HCT116 (cell line): ENCODE measurements around the gene LRRC74B. TPM values are rescaled to one million over a fixed set of nuclear protein-coding genes. Genes with fewer than 3 reads are reported as not detected.

Source experiments
- ATAC-seq: fragments of 200-7000 bp; cut with Tn5 transposase; 2 replicates; pipeline ENCODE4 v1.9.1; 2020; ENCODE audit warnings: mild to moderate bottlenecking, moderate library complexity
- BruUV-seq: library from RNA; stranded (reverse); fragments of 400-500 nt; replicated peaks from 2 replicates; lab custom pipeline; 2021; lab: Mats Ljungman, UMichigan
- CTCF ChIA-PET: fragments of 300-600 bp; sonication (Branson Sonifier 250); formaldehyde crosslinking; loops from one replicate; lab custom pipeline; 2021; ENCODE audit warnings: antibody characterized with exemption; lab: Charles Lee
- POLR2A ChIA-PET: fragments of 300-600, 350-600 bp; sonication (Branson Sonifier 250); formaldehyde crosslinking; loops from one replicate; lab custom pipeline; 2021; ENCODE audit warnings: antibody characterized with exemption; lab: Charles Lee
- RAD21 ChIA-PET, 2 experiments: fragments of 300-600 bp; sonication (Branson Sonifier 250); formaldehyde crosslinking; loops; one replicate each; lab custom pipeline; 2023; ENCODE audit warnings: low total read pairs in 2 of 2; ENCODE audit not compliant: uncharacterized antibody in 2 of 2, unreplicated experiment in 2 of 2, low non-redundant PET in 1 of 2; lab: Charles Lee
- DNase-seq: peaks from one replicate; pipeline ENCODE4 v3.0.0-alpha.2; 2010; ENCODE audit warnings: low read depth, low spot score
- H2AFZ ChIP-seq: fragments of 200-600 bp; shearing (Covaris generic), sonication (generic); 2 replicates; pipeline ENCODE4 v1.6.1; 2017; ENCODE audit warnings: low read depth, mixed run types, mixed read lengths, antibody characterized with exemption, low read length; ENCODE audit not compliant: poor library complexity, severe bottlenecking
- H3K27ac ChIP-seq: 2 replicates; pipeline ENCODE4 v1.5.1; 2012; ENCODE audit warnings: low read depth, low read length
- H3K27me3 ChIP-seq: fragments of 200-600 bp; sonication (generic); 2 replicates; pipeline ENCODE4 v1.6.1; 2016; ENCODE audit warnings: mixed run types, low read length, mixed read lengths; ENCODE audit not compliant: insufficient read depth
- H3K36me3 ChIP-seq, 2 experiments: fragments of 200-500 bp in 1 of 2; fragments of 200-600 bp in 1 of 2; sonication (Bioruptor generic) in 1 of 2; sonication (generic) in 1 of 2; 2 replicates each; pipeline versions ENCODE4 v1.5.1 to v1.6.1; 2014 to 2016; ENCODE audit warnings: low read length in 2 of 2, inconsistent platforms in 1 of 2, mixed read lengths in 1 of 2, mixed run types in 1 of 2; ENCODE audit not compliant: insufficient read depth in 2 of 2, control insufficient read depth in 1 of 2
- H3K4me1 ChIP-seq, 2 experiments: fragments of 200-600 bp in 1 of 2; sonication (generic) in 1 of 2; 2 replicates each; pipeline versions ENCODE4 v1.5.1 to v1.6.1; 2012 to 2017; ENCODE audit warnings: low read length in 2 of 2, inconsistent platforms in 1 of 2, mild to moderate bottlenecking in 1 of 2, mixed read lengths in 1 of 2, mixed run types in 1 of 2, moderate library complexity in 1 of 2; ENCODE audit not compliant: insufficient read depth in 2 of 2, control insufficient read depth in 1 of 2
- H3K4me2 ChIP-seq: fragments of 200-600 bp; sonication (generic); 2 replicates; pipeline ENCODE4 v1.6.1; 2017; ENCODE audit warnings: mixed run types, low read length, mixed read lengths
- H3K4me3 ChIP-seq, 2 experiments: fragments of 200-600 bp in 1 of 2; sonication (generic) in 1 of 2; replicated peaks in 1 of 2; 2 replicates each; pipeline ENCODE4 v1.5.1; 2011 to 2016; ENCODE audit warnings: low read length in 2 of 2, control low read depth in 1 of 2, low read depth in 1 of 2, mild to moderate bottlenecking in 1 of 2, mixed read lengths in 1 of 2, mixed run types in 1 of 2
- H3K79me2 ChIP-seq: fragments of 200-600 bp; sonication (generic); 2 replicates; pipeline ENCODE4 v1.6.1; 2017; ENCODE audit warnings: mild to moderate bottlenecking, mixed run types, low read length, moderate library complexity, mixed read lengths; ENCODE audit not compliant: insufficient read depth
- H3K9ac ChIP-seq: fragments of 200-600 bp; sonication (generic); 2 replicates; pipeline ENCODE4 v1.6.1; 2016; ENCODE audit warnings: low read length, mixed read lengths
- H3K9me2 ChIP-seq: fragments of 200-600 bp; sonication (generic), shearing (Covaris generic); 2 replicates; pipeline ENCODE4 v1.6.1; 2017; ENCODE audit warnings: mixed run types, mild to moderate bottlenecking, moderate library complexity; ENCODE audit not compliant: insufficient read depth
- H3K9me3 ChIP-seq, 2 experiments: fragments of 200-500 bp in 1 of 2; fragments of 200-600 bp in 1 of 2; sonication (Bioruptor generic) in 1 of 2; sonication (generic) in 1 of 2; 2 replicates each; pipeline ENCODE4 v1.6.1; 2014 to 2017; ENCODE audit warnings: low read length in 2 of 2, mixed read lengths in 2 of 2, inconsistent platforms in 1 of 2, low read depth in 1 of 2, mild to moderate bottlenecking in 1 of 2, mixed run types in 1 of 2, moderate library complexity in 1 of 2; ENCODE audit not compliant: control insufficient read depth in 1 of 2, insufficient read depth in 1 of 2
- H4K20me1 ChIP-seq: fragments of 200-600 bp; sonication (generic), shearing (Covaris generic); 2 replicates; pipeline ENCODE4 v1.6.1; 2017; ENCODE audit warnings: mixed run types, mild to moderate bottlenecking, moderate library complexity; ENCODE audit not compliant: insufficient read depth
- EGR1 ChIP-seq: IDR thresholded peaks from 2 replicates; pipeline ENCODE4 v1.6.1; 2012; ENCODE audit warnings: low read depth
- EZH2phosphoT487 ChIP-seq: fragments of 200-600 bp; IDR thresholded peaks from 2 replicates; pipeline ENCODE4 v1.6.1; 2018; ENCODE audit warnings: antibody characterized with exemption, borderline replicate concordance
- FOSL1 ChIP-seq: IDR thresholded peaks from 2 replicates; pipeline ENCODE4 v1.6.1; 2012; ENCODE audit warnings: low read depth
- SRF ChIP-seq: IDR thresholded peaks from 2 replicates; pipeline ENCODE4 v1.6.1; 2012; ENCODE audit warnings: low read depth
- ZNF274 ChIP-seq: fragments of 200-500 bp; sonication (Bioruptor generic); IDR thresholded peaks from 2 replicates; pipeline ENCODE4 v1.6.1; 2014; ENCODE audit warnings: mild to moderate bottlenecking, low read depth, low read length, inconsistent platforms
- intact Hi-C: fragments of 100-400 bp; cut with micrococcal nuclease; formaldehyde crosslinking; loops from 2 replicates; pipeline ENCODE4 v1.10.0; 2022
- total RNA-seq: library from RNA; stranded (reverse); gene quantifications from one replicate; pipeline ENCODE4 v1.2.1, GENCODE V29; 2021; ENCODE audit not compliant: unreplicated experiment
- TF ChIP-seq, protein P1 (sequence below): IDR thresholded peaks from 2 replicates; pipeline ENCODE4 v1.6.1; 2012; ENCODE audit warnings: low read depth

LRRC74B gene
- total RNA-seq, 1 experiment from 2014 or later: not detected

- Histone ChIP-seq H4K20me1 (no peaks in the 10 kb centered on the region), H3K4me3 (no peak overlapping the region), H3K4me1 (no peaks in the 10 kb centered on the region), H3K9ac (no peak overlapping the region), H3K36me3 (no peaks in the 10 kb centered on the region), H3K27me3 (peaks cover 4% of the 10 kb centered on the region; the same call in 1 of the 2 replicates), H3K9me2 (no peaks in the 10 kb centered on the region), H3K27ac (no peak overlapping the region), H2AFZ (no peak overlapping the region), H3K4me2 (no peak overlapping the region), H3K79me2 (no peaks in the 10 kb centered on the region), H3K9me3 (no peaks in the 10 kb centered on the region)
- ChIA-PET POLR2A (no interaction called here), CTCF (no interaction called here), RAD21 (no interaction called here)
- TF ChIP-seq SRF (no peak), EZH2phosphoT487 (no peak), ZNF274 (no peak), FOSL1 (no peak), EGR1 (no peak)
- TF ChIP-seq, protein P1, sequence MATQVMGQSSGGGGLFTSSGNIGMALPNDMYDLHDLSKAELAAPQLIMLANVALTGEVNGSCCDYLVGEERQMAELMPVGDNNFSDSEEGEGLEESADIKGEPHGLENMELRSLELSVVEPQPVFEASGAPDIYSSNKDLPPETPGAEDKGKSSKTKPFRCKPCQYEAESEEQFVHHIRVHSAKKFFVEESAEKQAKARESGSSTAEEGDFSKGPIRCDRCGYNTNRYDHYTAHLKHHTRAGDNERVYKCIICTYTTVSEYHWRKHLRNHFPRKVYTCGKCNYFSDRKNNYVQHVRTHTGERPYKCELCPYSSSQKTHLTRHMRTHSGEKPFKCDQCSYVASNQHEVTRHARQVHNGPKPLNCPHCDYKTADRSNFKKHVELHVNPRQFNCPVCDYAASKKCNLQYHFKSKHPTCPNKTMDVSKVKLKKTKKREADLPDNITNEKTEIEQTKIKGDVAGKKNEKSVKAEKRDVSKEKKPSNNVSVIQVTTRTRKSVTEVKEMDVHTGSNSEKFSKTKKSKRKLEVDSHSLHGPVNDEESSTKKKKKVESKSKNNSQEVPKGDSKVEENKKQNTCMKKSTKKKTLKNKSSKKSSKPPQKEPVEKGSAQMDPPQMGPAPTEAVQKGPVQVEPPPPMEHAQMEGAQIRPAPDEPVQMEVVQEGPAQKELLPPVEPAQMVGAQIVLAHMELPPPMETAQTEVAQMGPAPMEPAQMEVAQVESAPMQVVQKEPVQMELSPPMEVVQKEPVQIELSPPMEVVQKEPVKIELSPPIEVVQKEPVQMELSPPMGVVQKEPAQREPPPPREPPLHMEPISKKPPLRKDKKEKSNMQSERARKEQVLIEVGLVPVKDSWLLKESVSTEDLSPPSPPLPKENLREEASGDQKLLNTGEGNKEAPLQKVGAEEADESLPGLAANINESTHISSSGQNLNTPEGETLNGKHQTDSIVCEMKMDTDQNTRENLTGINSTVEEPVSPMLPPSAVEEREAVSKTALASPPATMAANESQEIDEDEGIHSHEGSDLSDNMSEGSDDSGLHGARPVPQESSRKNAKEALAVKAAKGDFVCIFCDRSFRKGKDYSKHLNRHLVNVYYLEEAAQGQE: no peak
- ATAC-seq: no peak
- BruUV-seq: no TSS peak
- no peak for DNase-seq
- intact Hi-C loops: no loop called here
Observed at GRCh38 chr22:21052715-21053459, 7.1 kb downstream of the LRRC74B start.
